22Rv1 (cell line): ENCODE results near the gene HPS3.
"Not testable (repeated sequence)": the region's sequence is repeated elsewhere in the genome, so short reads cannot be mapped to it uniquely, and the experiment has no call there.

Source experiments
- H3K27ac ChIP-seq: fragments of 450-650 bp; 2 replicates; pipeline ENCODE4 v1.5.1; 2017
- CTCF ChIP-seq: fragments of 450-650 bp; IDR thresholded peaks from 2 replicates; pipeline ENCODE4 v1.5.1; 2017; ENCODE audit warnings: mild to moderate bottlenecking
- ZFX ChIP-seq: fragments of 450-650 bp; IDR thresholded peaks from 2 replicates; pipeline ENCODE4 v1.6.1; 2017; ENCODE audit warnings: antibody characterized with exemption, borderline replicate concordance

The HPS3 gene

DNA sequence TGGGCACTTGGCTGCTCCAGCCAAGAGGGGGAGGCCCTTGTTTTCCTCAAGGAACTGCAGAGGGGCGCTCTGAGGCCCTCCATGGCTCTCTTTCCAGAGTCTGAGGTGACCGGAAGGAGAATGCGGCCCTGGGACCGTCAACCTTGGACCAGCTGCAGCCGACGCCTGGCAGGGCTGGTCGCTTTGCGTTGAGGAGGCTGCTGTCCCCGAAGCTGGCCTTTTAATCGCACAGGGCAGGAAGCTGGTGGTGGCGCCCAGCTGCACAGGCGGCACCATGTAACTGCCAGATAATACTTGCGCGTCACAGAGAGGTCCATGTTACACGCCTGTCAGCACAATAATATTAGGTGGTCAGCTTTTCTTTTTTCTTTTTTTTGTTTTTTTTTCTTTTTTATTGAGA, 42.2 kb upstream of the HPS3 start:
- H3K27ac ChIP-seq: peak overlapping the region; percentile 80
- no peak for TF ChIP-seq CTCF
- no peak for TF ChIP-seq ZFX

- H3K27ac ChIP-seq: no peak overlapping the region
- no peak for TF ChIP-seq CTCF
- no peak for TF ChIP-seq ZFX
These were observed 40.0 kb upstream of the HPS3 start for GRCh38 chr3:149089395-149089794.

GRCh38 chr3:149090461-149090860, 39.0 kb upstream of the HPS3 start:
- no peak overlapping the region for H3K27ac ChIP-seq
- TF ChIP-seq CTCF (no peak), ZFX (no peak)

DNA sequence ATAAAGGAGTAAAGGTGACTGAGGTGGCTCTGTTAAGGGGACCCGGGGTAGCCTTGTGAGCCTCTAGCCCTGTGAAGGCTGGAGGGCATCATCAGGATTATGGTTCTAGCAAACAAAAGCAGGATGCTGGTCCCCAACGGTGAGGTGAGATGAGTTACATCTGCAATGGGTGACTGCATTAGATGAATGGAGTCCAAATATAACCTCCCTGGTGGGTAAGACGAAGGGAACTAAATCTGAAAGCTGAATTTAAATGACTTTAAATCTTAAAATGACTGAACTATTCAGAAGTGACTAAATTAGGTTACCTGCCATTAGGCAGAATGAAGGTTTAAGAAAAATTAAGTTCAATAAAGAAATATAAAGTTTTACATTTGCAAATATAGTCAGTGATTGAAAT, 38.5 kb upstream of the HPS3 start:
- no peak overlapping the region for H3K27ac ChIP-seq
- TF ChIP-seq CTCF: no peak
- TF ChIP-seq ZFX: no peak

DNA sequence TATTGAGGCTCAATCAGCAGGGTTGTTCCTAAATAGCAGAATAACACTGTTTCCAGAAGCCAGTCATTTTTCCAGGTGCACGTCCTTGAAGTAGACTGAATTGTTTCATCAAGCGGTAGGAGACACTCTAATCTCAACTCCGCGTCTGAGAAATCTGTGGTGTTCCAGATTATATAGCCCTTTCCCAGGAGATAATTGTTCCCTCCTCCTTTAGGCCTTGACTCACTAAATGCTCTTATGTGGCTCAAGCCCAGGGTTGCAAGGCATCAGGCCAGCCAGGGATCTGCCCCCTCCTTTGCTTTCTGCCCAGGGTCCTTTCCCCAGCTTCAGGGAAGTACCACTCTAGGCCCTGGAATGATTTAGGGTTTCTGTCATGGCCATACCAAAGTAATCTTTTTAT, 37.5 kb upstream of the HPS3 start:
- H3K27ac ChIP-seq: no peak overlapping the region
- TF ChIP-seq ZFX (no peak), CTCF (no peak)

GRCh38 chr3:149095487-149095886, 34.0 kb upstream of the HPS3 start:
- TF ChIP-seq CTCF: no peak
- no peak for TF ChIP-seq ZFX
- no peak overlapping the region for H3K27ac ChIP-seq

DNA sequence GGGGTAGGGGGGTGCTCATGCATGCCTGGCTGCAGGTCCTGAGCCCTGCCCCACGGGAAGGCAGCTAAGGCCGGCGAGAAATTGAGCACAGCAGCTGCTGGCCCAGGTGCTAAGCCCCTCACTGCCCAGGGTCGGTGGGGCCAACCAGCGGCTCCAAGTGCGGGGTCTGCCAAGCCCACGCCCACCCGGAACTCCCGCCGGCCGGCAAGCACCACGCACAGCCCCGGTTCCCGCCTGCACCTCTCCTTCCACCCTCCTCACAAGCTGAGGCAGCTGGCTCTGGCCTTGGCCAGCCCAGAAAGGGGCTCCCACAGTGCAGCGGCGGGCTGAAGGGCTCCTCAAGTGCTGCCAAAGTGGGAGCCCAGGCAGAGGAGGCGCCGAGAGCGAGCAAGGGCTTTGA, 31.5 kb upstream of the HPS3 start:
- H3K27ac ChIP-seq: not testable (repeated sequence)

DNA sequence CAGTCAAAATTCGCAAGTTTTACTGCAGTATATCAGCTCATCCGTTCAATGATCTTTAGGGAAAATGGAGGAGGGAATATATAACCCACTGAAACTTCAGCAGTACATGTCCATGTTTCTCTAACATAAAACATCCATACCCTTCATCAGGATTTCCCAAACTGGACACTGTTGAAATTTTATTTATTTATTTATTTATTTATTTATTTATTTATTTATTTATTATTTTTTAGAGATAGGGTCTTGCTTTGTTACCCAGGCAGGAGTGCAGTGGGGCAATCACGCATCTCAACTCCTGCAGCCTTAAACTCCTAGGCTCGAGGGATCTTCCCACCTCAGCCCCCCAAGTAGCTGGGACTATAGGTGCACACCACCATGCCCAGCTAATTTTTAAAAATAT, 28.3 kb upstream of the HPS3 start:
- TF ChIP-seq ZFX (no peak), CTCF (no peak)
- H3K27ac ChIP-seq: no peak overlapping the region
